CD4-positive, alpha-beta T cell (primary cell): ENCODE measurements around the gene MPP3. TPM values are rescaled to one million over a fixed set of nuclear protein-coding genes. Genes with fewer than 3 reads are reported as not detected.

Source experiments
- ATAC-seq: fragments of 200-7000 bp; cut with Tn5 transposase; one replicate; pipeline ENCODE4 v1.10.0; 2022; ENCODE audit warnings: mild to moderate bottlenecking; ENCODE audit not compliant: poor library complexity
- CTCF ChIA-PET: fragments of 350-600 bp; sonication (Branson Sonifier 250); formaldehyde crosslinking; loops from one replicate; lab custom pipeline; 2021; ENCODE audit warnings: antibody characterized with exemption, inconsistent platforms; lab: Charles Lee
- POLR2A ChIA-PET: fragments of 350-600 bp; sonication (Branson Sonifier 250); formaldehyde crosslinking; loops from one replicate; lab custom pipeline; 2021; ENCODE audit warnings: antibody characterized with exemption, inconsistent platforms; lab: Charles Lee
- DNase-seq, 14 experiments: peaks; one replicate each; pipeline ENCODE4 v3.0.0-alpha.2; 2013 to 2020; ENCODE audit warnings: mixed read lengths in 2 of 14
- H3K27ac ChIP-seq, 2 donors: one replicate each; pipeline versions ENCODE4 v1.5.1 to v1.7.0; 2013; ENCODE audit warnings: low read length in 2 of 2, low read depth in 1 of 2, mild to moderate bottlenecking in 1 of 2
- H3K27me3 ChIP-seq, 2 experiments: 1 replicate in 1 of 2; 2 replicates in 1 of 2; pipeline versions ENCODE4 v1.6.1 to v1.7.0; 2013; ENCODE audit warnings: low read length in 2 of 2, control low read depth in 1 of 2, mild to moderate bottlenecking in 1 of 2, moderate library complexity in 1 of 2; ENCODE audit not compliant: insufficient read depth in 2 of 2, control insufficient read depth in 1 of 2
- H3K36me3 ChIP-seq: one replicate; pipeline ENCODE4 v1.6.1; 2013; ENCODE audit warnings: low read length, control low read depth; ENCODE audit not compliant: insufficient read depth
- H3K4me1 ChIP-seq: one replicate; pipeline ENCODE4 v1.6.1; 2013; ENCODE audit warnings: low read length, control low read depth; ENCODE audit not compliant: insufficient read depth
- H3K4me3 ChIP-seq: one replicate; pipeline ENCODE4 v1.5.1; 2013; ENCODE audit warnings: mild to moderate bottlenecking, low read length, moderate library complexity
- H3K9me3 ChIP-seq, 2 experiments: 1 replicate in 1 of 2; 2 replicates in 1 of 2; pipeline versions ENCODE4 v1.6.1 to v1.7.0; 2013; ENCODE audit warnings: low read length in 2 of 2, mild to moderate bottlenecking in 2 of 2, control low read depth in 1 of 2, moderate library complexity in 1 of 2; ENCODE audit not compliant: control insufficient read depth in 1 of 2, insufficient read depth in 1 of 2
- H3K27ac Mint-ChIP-seq: one replicate; pipeline ENCODE4 v1.8.0; 2020; ENCODE audit warnings: mixed read lengths
- H3K27me3 Mint-ChIP-seq: one replicate; pipeline ENCODE4 v1.8.0; 2021; ENCODE audit warnings: mixed read lengths
- H3K36me3 Mint-ChIP-seq: one replicate; pipeline ENCODE4 v1.8.0; 2021; ENCODE audit warnings: low read depth, mixed read lengths
- H3K4me1 Mint-ChIP-seq: one replicate; pipeline ENCODE4 v1.8.0; 2021; ENCODE audit warnings: low read depth, mixed read lengths
- H3K4me3 Mint-ChIP-seq: one replicate; pipeline ENCODE4 v1.8.0; 2020; ENCODE audit warnings: mild to moderate bottlenecking, mixed read lengths
- H3K9me3 Mint-ChIP-seq: one replicate; pipeline ENCODE4 v1.8.0; 2020; ENCODE audit warnings: mixed read lengths
- intact Hi-C, 2 experiments: fragments of 100-400 bp; cut with DNase I in 1 of 2; cut with micrococcal nuclease in 1 of 2; formaldehyde crosslinking; loops; one replicate each; pipeline versions ENCODE4 v1.15.1 to v1.9.0; 2023 to 2025; cut with DNase I, micrococcal nuclease
- total RNA-seq, 174 experiments: library from RNA in 2 of 174; stranded (reverse) in 2 of 174; gene quantifications; one replicate each; pipeline ENCODE4 v1.2.3 and lab custom pipeline; 2021 to 2026
- TF ChIP-seq, protein P1 (sequence below): fragments of 200-600 bp; IDR thresholded peaks from one replicate; pipeline ENCODE4 v1.8.0; 2022; ENCODE audit warnings: antibody characterized with exemption, mild to moderate bottlenecking

MPP3 gene
- total RNA-seq, 2 experiments from 2014 or later = 0.14 TPM; not detected in 1

DNA sequence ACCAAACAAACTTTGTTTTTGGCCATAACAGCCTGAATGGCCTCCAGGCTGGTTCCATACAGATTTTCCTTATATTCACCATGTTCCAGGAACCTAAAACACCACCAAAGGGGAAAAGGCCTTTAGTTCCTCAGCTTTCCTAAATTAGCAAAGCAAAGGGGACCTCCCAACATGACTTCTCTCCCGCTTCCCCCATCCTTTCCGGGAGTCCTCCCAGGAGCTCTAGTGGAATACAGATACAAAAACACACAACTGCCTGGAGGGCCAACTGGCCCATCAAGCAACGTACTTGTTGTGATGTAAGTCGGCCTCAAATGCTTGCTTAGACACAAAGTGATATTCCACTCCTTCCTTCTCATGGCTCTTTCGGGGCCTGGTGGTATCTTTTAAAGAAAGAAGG lies 22.1 kb downstream of the MPP3 start:
- Histone ChIP-seq H3K27ac (no peak overlapping the region), H3K9me3 (no peaks in the 10 kb centered on the region), H3K27me3 (no peaks in the 10 kb centered on the region), H3K4me1 (no peaks in the 10 kb centered on the region), H3K36me3 (no peaks in the 10 kb centered on the region), H3K4me3 (no peak overlapping the region)
- ATAC-seq (no peak), DNase-seq (no peak)
- H3K4me3 Mint-ChIP-seq = no peak overlapping the region
- TF ChIP-seq, protein P1, sequence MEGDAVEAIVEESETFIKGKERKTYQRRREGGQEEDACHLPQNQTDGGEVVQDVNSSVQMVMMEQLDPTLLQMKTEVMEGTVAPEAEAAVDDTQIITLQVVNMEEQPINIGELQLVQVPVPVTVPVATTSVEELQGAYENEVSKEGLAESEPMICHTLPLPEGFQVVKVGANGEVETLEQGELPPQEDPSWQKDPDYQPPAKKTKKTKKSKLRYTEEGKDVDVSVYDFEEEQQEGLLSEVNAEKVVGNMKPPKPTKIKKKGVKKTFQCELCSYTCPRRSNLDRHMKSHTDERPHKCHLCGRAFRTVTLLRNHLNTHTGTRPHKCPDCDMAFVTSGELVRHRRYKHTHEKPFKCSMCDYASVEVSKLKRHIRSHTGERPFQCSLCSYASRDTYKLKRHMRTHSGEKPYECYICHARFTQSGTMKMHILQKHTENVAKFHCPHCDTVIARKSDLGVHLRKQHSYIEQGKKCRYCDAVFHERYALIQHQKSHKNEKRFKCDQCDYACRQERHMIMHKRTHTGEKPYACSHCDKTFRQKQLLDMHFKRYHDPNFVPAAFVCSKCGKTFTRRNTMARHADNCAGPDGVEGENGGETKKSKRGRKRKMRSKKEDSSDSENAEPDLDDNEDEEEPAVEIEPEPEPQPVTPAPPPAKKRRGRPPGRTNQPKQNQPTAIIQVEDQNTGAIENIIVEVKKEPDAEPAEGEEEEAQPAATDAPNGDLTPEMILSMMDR = no peak
- no peaks in the 10 kb centered on the region for H3K9me3 Mint-ChIP-seq
- CTCF ChIA-PET = no interaction called here
- intact Hi-C loops = no loop called here
- no peak overlapping the region for H3K27ac Mint-ChIP-seq
- H3K36me3 Mint-ChIP-seq = no peaks in the 10 kb centered on the region
- H3K27me3 Mint-ChIP-seq = peaks cover 7% of the 10 kb centered on the region
- POLR2A ChIA-PET = no interaction called here
- H3K4me1 Mint-ChIP-seq = no peaks in the 10 kb centered on the region

DNA sequence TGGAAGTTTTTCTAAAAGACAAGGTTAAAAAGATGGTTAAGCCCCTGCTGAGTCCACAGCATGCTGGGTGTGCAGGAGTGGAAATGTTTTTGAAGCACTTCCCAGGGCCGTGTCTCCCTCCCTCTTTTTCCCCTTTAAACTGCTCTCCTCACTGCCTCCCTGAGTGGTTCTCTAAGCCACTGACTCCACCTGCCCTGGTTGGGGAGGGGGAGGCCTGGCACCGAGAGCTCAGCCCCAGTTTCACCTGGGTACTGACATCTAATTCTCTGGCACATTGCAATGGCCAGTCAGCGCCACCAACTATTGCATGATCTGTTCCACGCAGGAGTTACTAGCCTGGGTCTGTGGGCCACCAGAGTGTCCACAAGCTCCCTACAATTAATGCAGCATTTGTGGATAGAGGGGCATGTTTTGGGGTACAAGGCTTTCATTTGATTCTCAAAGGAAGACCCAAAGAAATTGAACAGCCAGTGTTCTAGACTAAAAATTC lies 22.7 kb downstream of the MPP3 start:
- H3K36me3 Mint-ChIP-seq = no peaks in the 10 kb centered on the region
- no peaks in the 10 kb centered on the region for H3K27me3 ChIP-seq
- no peak overlapping the region for H3K27ac ChIP-seq
- no peaks in the 10 kb centered on the region for H3K36me3 ChIP-seq
- ChIA-PET CTCF (no interaction called here), POLR2A (no interaction called here)
- TF ChIP-seq, protein P1 = no peak
- H3K27ac Mint-ChIP-seq = no peak overlapping the region
- intact Hi-C loops = no loop called here
- H3K4me3 Mint-ChIP-seq = no peak overlapping the region
- no peaks in the 10 kb centered on the region for H3K9me3 ChIP-seq
- H3K4me1 ChIP-seq = no peaks in the 10 kb centered on the region
- DNase-seq (no peak), ATAC-seq (no peak)
- no peaks in the 10 kb centered on the region for H3K4me1 Mint-ChIP-seq
- H3K9me3 Mint-ChIP-seq = no peaks in the 10 kb centered on the region
- H3K4me3 ChIP-seq = no peak overlapping the region
- H3K27me3 Mint-ChIP-seq = peaks cover 12% of the 10 kb centered on the region

DNA sequence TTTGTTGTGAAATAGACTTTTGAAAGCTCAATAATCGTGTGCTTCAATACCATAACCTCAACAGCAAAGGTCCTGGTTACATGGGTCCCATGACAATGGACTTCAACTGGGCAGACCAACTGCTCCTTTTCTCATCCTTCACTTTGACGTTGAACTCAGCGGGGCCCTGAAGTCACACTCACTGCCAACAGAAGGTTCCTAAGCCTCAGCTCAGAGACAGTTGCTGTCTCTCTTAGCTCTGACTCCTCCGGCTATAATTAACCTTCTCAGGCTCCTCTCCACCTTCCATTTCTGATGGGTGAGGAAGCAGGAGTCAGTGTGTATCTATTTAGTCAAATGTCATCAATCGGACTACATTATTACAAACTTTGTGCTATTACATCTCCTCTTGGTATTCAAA lies 23.8 kb downstream of the MPP3 start:
- H3K36me3 Mint-ChIP-seq = no peaks in the 10 kb centered on the region
- Histone ChIP-seq H3K27ac (no peak overlapping the region), H3K4me1 (no peaks in the 10 kb centered on the region), H3K4me3 (no peak overlapping the region), H3K27me3 (peaks cover 0 to 2% of the 10 kb centered on the region in 2 experiments), H3K36me3 (no peaks in the 10 kb centered on the region), H3K9me3 (no peaks in the 10 kb centered on the region)
- TF ChIP-seq, protein P1 = no peak
- no peak overlapping the region for H3K4me3 Mint-ChIP-seq
- no peak overlapping the region for H3K27ac Mint-ChIP-seq
- no peaks in the 10 kb centered on the region for H3K9me3 Mint-ChIP-seq
- H3K27me3 Mint-ChIP-seq = peaks cover 22% of the 10 kb centered on the region
- ATAC-seq = no peak
- no peaks in the 10 kb centered on the region for H3K4me1 Mint-ChIP-seq
- POLR2A ChIA-PET = no interaction called here
- DNase-seq = no peak
- CTCF ChIA-PET = no interaction called here
- intact Hi-C loops = loop anchor here in 1 of 2 experiments (5.0 kb wide), 1 partner anchor 273 kb away; no protein-coding TSS in a partner anchor
